ENCODE data around the gene B3GAT3. TPM values are rescaled to one million over a fixed set of nuclear protein-coding genes. Genes with fewer than 3 reads are reported as not detected.

The B3GAT3 gene
- total and polyA plus RNA-seq, 2 donors: 29.4 to 72.2 TPM

DNA sequence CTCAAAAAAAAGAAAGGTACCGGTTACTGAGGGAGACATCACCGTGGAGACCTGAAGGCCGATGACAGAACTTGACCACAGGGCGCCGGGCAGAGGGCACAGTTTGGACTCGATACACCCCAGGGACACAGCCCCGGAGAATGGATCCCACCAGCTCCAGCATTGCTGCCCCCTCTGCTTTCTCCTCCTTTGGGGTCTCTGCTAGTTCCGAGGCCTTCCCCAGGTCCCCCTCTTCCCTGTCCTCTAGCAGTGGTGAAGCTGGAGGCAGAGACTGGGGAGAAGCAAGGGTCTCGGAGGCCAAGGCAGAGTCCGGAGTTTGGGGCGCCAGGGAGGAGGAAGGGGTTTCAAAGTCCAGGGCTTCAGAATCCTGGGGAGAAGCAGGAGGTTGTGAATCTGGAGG, 43.2 kb downstream of the B3GAT3 start:
- no peaks in the 10 kb centered on the region for H3K27me3 ChIP-seq (ENCODE audit: control insufficient read depth in 2 of 2, insufficient read depth in 1 of 2, low read length in 1 of 2)
- no peak for DNase-seq (ENCODE audit: low read depth in 6 of 9, low spot score in 9 of 9)
- WGBS: 98% methylated on average over 11 of the region's 11 CpGs
- no peak overlapping the region for H3K4me3 ChIP-seq (ENCODE audit: low read length in 2 of 2)
- peaks cover 46 to 64% of the 10 kb centered on the region in 2 donors for H3K36me3 ChIP-seq (ENCODE audit: control insufficient read depth in 2 of 2, insufficient read depth in 2 of 2, low read length in 1 of 2)
- H3K4me1 ChIP-seq (ENCODE audit: control insufficient read depth in 2 of 2, insufficient read depth in 2 of 2, low read length in 2 of 2): peaks cover 6 to 14% of the 10 kb centered on the region in 2 donors
- H3K9me3 ChIP-seq (ENCODE audit: control insufficient read depth in 2 of 2, insufficient read depth in 1 of 2, low read length in 1 of 2): peaks cover 0 to 5% of the 10 kb centered on the region in 2 donors
- H3K27ac ChIP-seq (ENCODE audit: low read depth in 1 of 2, low read length in 1 of 2): no peak overlapping the region

DNA sequence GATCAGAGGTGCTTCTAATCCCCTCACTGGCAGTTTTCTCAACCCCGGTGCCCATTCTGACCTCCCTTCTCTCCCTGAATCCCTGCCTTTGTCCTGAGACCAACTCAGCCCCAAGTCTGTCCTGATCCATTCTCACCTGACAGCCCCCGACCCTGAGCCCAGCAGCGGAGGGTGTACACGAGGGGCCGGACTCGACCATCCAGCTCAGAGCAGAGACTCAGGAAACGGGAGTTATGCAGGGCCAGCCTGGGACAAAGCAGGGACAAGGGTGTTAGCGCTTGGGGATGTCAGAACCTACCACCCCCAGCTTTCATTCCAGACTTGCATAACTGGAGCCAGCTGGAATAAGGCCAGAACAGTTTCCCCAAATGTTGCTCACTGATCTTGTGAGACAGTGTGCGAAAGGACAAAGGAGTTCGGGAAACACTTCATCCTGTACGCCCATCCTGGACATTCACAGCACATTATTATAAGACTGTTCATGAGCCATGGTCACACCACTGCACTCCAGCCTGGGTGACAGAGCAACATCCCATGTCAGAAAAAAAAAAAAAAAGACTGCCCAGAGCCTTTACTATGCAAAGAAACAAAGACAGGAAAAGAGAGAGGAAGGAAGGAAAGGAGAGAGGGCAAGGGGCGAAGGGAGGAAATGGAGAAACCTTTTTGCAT, 44.6 kb downstream of the B3GAT3 start:
- Histone ChIP-seq H3K27ac (ENCODE audit: low read depth in 1 of 2, low read length in 1 of 2) (peak overlapping the region in 1 of 2 donors; percentile 11), H3K4me1 (ENCODE audit: control insufficient read depth in 2 of 2, insufficient read depth in 2 of 2, low read length in 2 of 2) (peaks cover 12 to 22% of the 10 kb centered on the region in 2 donors), H3K27me3 (ENCODE audit: control insufficient read depth in 2 of 2, insufficient read depth in 1 of 2, low read length in 1 of 2) (no peaks in the 10 kb centered on the region), H3K4me3 (ENCODE audit: low read length in 2 of 2) (no peak overlapping the region), H3K9me3 (ENCODE audit: control insufficient read depth in 2 of 2, insufficient read depth in 1 of 2, low read length in 1 of 2) (peaks cover 0 to 5% of the 10 kb centered on the region in 2 donors), H3K36me3 (ENCODE audit: control insufficient read depth in 2 of 2, insufficient read depth in 2 of 2, low read length in 1 of 2) (peaks cover 40 to 61% of the 10 kb centered on the region in 2 donors)
- WGBS: 93% methylated on average over 12 of the region's 12 CpGs
- DNase-seq (ENCODE audit: low read depth in 6 of 9, low spot score in 9 of 9): no peak

DNA sequence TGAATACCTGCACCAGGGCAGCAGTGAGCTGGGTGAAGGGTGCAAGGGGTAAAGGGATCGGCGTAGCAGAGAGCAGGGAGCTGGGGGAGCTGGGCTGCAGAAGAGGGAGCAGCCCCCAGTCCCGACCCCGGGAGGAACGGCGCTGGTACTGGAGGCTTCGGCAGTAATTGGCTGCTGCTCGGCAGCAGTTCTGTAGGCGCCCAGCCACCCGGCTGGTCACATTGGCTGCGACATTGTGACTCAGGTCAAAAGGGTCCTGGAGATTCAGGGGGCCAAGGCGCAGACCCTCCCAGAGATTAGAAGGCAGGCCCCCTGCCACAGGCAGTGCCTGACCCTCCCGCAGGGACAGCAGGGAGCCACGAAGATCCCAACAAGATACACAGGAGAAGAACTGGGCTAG, 45.9 kb downstream of the B3GAT3 start:
- Histone ChIP-seq H3K27ac (ENCODE audit: low read depth in 1 of 2, low read length in 1 of 2) (no peak overlapping the region), H3K36me3 (ENCODE audit: control insufficient read depth in 2 of 2, insufficient read depth in 2 of 2, low read length in 1 of 2) (peaks cover 42 to 65% of the 10 kb centered on the region in 2 donors), H3K4me1 (ENCODE audit: control insufficient read depth in 2 of 2, insufficient read depth in 2 of 2, low read length in 2 of 2) (peaks cover 12 to 22% of the 10 kb centered on the region in 2 donors), H3K27me3 (ENCODE audit: control insufficient read depth in 2 of 2, insufficient read depth in 1 of 2, low read length in 1 of 2) (no peaks in the 10 kb centered on the region), H3K4me3 (ENCODE audit: low read length in 2 of 2) (no peak overlapping the region), H3K9me3 (ENCODE audit: control insufficient read depth in 2 of 2, insufficient read depth in 1 of 2, low read length in 1 of 2) (peaks cover 0 to 5% of the 10 kb centered on the region in 2 donors)
- 98% methylated on average over 14 of the region's 14 CpGs for whole genome bisulfite sequencing
- DNase-seq (ENCODE audit: low read depth in 6 of 9, low spot score in 9 of 9): no peak

GRCh38 chr11:62575156-62575555, 46.6 kb downstream of the B3GAT3 start:
- no peak for DNase-seq (ENCODE audit: low read depth in 6 of 9, low spot score in 9 of 9)
- Histone ChIP-seq H3K27me3 (ENCODE audit: control insufficient read depth in 2 of 2, insufficient read depth in 1 of 2, low read length in 1 of 2) (no peaks in the 10 kb centered on the region), H3K4me1 (ENCODE audit: control insufficient read depth in 2 of 2, insufficient read depth in 2 of 2, low read length in 2 of 2) (peaks cover 12 to 22% of the 10 kb centered on the region in 2 donors), H3K27ac (ENCODE audit: low read depth in 1 of 2, low read length in 1 of 2) (peak overlapping the region in 1 of 2 donors; percentile 87), H3K9me3 (ENCODE audit: control insufficient read depth in 2 of 2, insufficient read depth in 1 of 2, low read length in 1 of 2) (peaks cover 0 to 5% of the 10 kb centered on the region in 2 donors), H3K4me3 (ENCODE audit: low read length in 2 of 2) (peak overlapping the region in 1 of 2 donors; percentile 97), H3K36me3 (ENCODE audit: control insufficient read depth in 2 of 2, insufficient read depth in 2 of 2, low read length in 1 of 2) (peaks cover 47 to 69% of the 10 kb centered on the region in 2 donors)
- whole genome bisulfite sequencing: 93% methylated on average over 17 of the region's 17 CpGs

- Histone ChIP-seq H3K9me3 (ENCODE audit: control insufficient read depth in 2 of 2, insufficient read depth in 1 of 2, low read length in 1 of 2) (peaks cover 0 to 5% of the 10 kb centered on the region in 2 donors), H3K4me3 (ENCODE audit: low read length in 2 of 2) (peak overlapping the region; percentile 68 to 97), H3K27me3 (ENCODE audit: control insufficient read depth in 2 of 2, insufficient read depth in 1 of 2, low read length in 1 of 2) (no peaks in the 10 kb centered on the region), H3K36me3 (ENCODE audit: control insufficient read depth in 2 of 2, insufficient read depth in 2 of 2, low read length in 1 of 2) (peaks cover 52 to 72% of the 10 kb centered on the region in 2 donors), H3K4me1 (ENCODE audit: control insufficient read depth in 2 of 2, insufficient read depth in 2 of 2, low read length in 2 of 2) (peaks cover 12 to 22% of the 10 kb centered on the region in 2 donors), H3K27ac (ENCODE audit: low read depth in 1 of 2, low read length in 1 of 2) (peak overlapping the region; percentile 44 to 87)
- WGBS: under 1% methylated on average over 33 of the region's 33 CpGs
- DNase-seq (ENCODE audit: low read depth in 6 of 9, low spot score in 9 of 9): peak in 1 of 9 donors; percentile 49
Measured at GRCh38 chr11:62574363-62575071, 47.3 kb downstream of the B3GAT3 start.

- peak; percentile 92 to 100 (median 99) for DNase-seq (ENCODE audit: low read depth in 6 of 9, low spot score in 9 of 9)
- H3K27ac ChIP-seq (ENCODE audit: low read depth in 1 of 2, low read length in 1 of 2): peak within 1 kb of the TSS; percentile 80 to 87
- no peaks in the 10 kb centered on the region for H3K27me3 ChIP-seq (ENCODE audit: control insufficient read depth in 2 of 2, insufficient read depth in 1 of 2, low read length in 1 of 2)
- H3K36me3 ChIP-seq (ENCODE audit: control insufficient read depth in 2 of 2, insufficient read depth in 2 of 2, low read length in 1 of 2): peaks cover 52 to 68% of the 10 kb centered on the region in 2 donors
- peaks cover 12 to 22% of the 10 kb centered on the region in 2 donors for H3K4me1 ChIP-seq (ENCODE audit: control insufficient read depth in 2 of 2, insufficient read depth in 2 of 2, low read length in 2 of 2)
- H3K9me3 ChIP-seq (ENCODE audit: control insufficient read depth in 2 of 2, insufficient read depth in 1 of 2, low read length in 1 of 2): peaks cover 0 to 5% of the 10 kb centered on the region in 2 donors
- peak within 1 kb of the TSS; percentile 68 to 97 for H3K4me3 ChIP-seq (ENCODE audit: low read length in 2 of 2)
- under 1% methylated on average over 46 of the region's 46 CpGs for WGBS
Measured at GRCh38 chr11:62573592-62574362, 48.0 kb downstream of the B3GAT3 start, which contains the start of gene EEF1G. EEF1G (minus strand) TSS chr11:62573891; CDS start chr11:62573842, 49 bp downstream.

- H3K4me1 ChIP-seq (ENCODE audit: control insufficient read depth in 2 of 2, insufficient read depth in 2 of 2, low read length in 2 of 2): peaks cover 12 to 22% of the 10 kb centered on the region in 2 donors
- peak in 3 of 9 donors; percentile 26 to 52 (median 34) for DNase-seq (ENCODE audit: low read depth in 6 of 9, low spot score in 9 of 9)
Measured at GRCh38 chr11:62573006-62573591, 48.7 kb downstream of the B3GAT3 start.

GRCh38 chr11:62572431-62572830, 49.4 kb downstream of the B3GAT3 start:
- WGBS: 97% methylated on average over 12 of the region's 12 CpGs
- Histone ChIP-seq H3K9me3 (ENCODE audit: control insufficient read depth in 2 of 2, insufficient read depth in 1 of 2, low read length in 1 of 2) (peaks cover 0 to 5% of the 10 kb centered on the region in 2 donors), H3K27me3 (ENCODE audit: control insufficient read depth in 2 of 2, insufficient read depth in 1 of 2, low read length in 1 of 2) (no peaks in the 10 kb centered on the region), H3K4me1 (ENCODE audit: control insufficient read depth in 2 of 2, insufficient read depth in 2 of 2, low read length in 2 of 2) (peaks cover 12 to 22% of the 10 kb centered on the region in 2 donors), H3K4me3 (ENCODE audit: low read length in 2 of 2) (peak overlapping the region in 1 of 2 donors; percentile 97), H3K36me3 (ENCODE audit: control insufficient read depth in 2 of 2, insufficient read depth in 2 of 2, low read length in 1 of 2) (peaks cover 45 to 70% of the 10 kb centered on the region in 2 donors), H3K27ac (ENCODE audit: low read depth in 1 of 2, low read length in 1 of 2) (no peak overlapping the region)
- no peak for DNase-seq (ENCODE audit: low read depth in 6 of 9, low spot score in 9 of 9)

More at GRCh38 chr11:62573006-62573591, 48.7 kb downstream of the B3GAT3 start:
- under 1% methylated on average over 33 of the region's 33 CpGs for WGBS
- H3K9me3 ChIP-seq (ENCODE audit: control insufficient read depth in 2 of 2, insufficient read depth in 1 of 2, low read length in 1 of 2): peaks cover 0 to 5% of the 10 kb centered on the region in 2 donors
- H3K36me3 ChIP-seq (ENCODE audit: control insufficient read depth in 2 of 2, insufficient read depth in 2 of 2, low read length in 1 of 2): peaks cover 45 to 70% of the 10 kb centered on the region in 2 donors
- H3K27me3 ChIP-seq (ENCODE audit: control insufficient read depth in 2 of 2, insufficient read depth in 1 of 2, low read length in 1 of 2): no peaks in the 10 kb centered on the region
- peak overlapping the region; percentile 68 to 97 for H3K4me3 ChIP-seq (ENCODE audit: low read length in 2 of 2)
- H3K27ac ChIP-seq (ENCODE audit: low read depth in 1 of 2, low read length in 1 of 2): peak overlapping the region; percentile 80 to 82
